ENCODE data around the gene PITPNM3. TPM values are rescaled to one million over a fixed set of nuclear protein-coding genes. Genes with fewer than 3 reads are reported as not detected.

PITPNM3 gene
- total RNA-seq, 5 donors from 2014 or later (not counting 1 experiment from before 2014, with no cell fraction given) = 0.20 to 0.98 (median 0.61) TPM

- peaks cover 21 to 35% of the 10 kb centered on the region in 2 donors for H3K27me3 Mint-ChIP-seq
- ChIA-PET CTCF (no interaction called here), POLR2A (no interaction called here)
- H3K27me3 ChIP-seq (replicated peaks in 1 of 2; ENCODE audit: control insufficient read depth in 2 of 2, extremely low read depth in 1 of 2, insufficient read depth in 2 of 2, low read length in 1 of 2) = peaks cover 5 to 39% of the 10 kb centered on the region in 2 experiments
- ATAC-seq (replicated peaks in 1 of 4) (no peak), DNase-seq (no peak)
- WGBS (ENCODE audit: insufficient coverage) = 82% methylated on average over 5 of the region's 6 CpGs
- no peaks in the 10 kb centered on the region for H3K36me3 ChIP-seq (ENCODE audit: control insufficient read depth in 2 of 2, extremely low read depth in 1 of 2, insufficient read depth in 1 of 2, low read length in 1 of 2)
- H3K4me3 ChIP-seq (ENCODE audit: control insufficient read depth in 1 of 2, extremely low read depth in 1 of 2, low read length in 1 of 2) = no peak overlapping the region
- no peaks in the 10 kb centered on the region for H3K36me3 Mint-ChIP-seq
- H3K9me3 Mint-ChIP-seq = no peaks in the 10 kb centered on the region
- no peak overlapping the region for H3K27ac ChIP-seq (ENCODE audit: low read length)
- H3K4me1 Mint-ChIP-seq = no peaks in the 10 kb centered on the region
- no peaks in the 10 kb centered on the region for H3K9me3 ChIP-seq
- no peak overlapping the region for H3K27ac Mint-ChIP-seq
- H3K4me3 Mint-ChIP-seq = no peak overlapping the region
- H3K4me1 ChIP-seq (ENCODE audit: control insufficient read depth in 1 of 2, extremely low read depth in 1 of 2, insufficient read depth in 2 of 2, low read length in 2 of 2) = no peaks in the 10 kb centered on the region
These were observed 148.1 kb downstream of the PITPNM3 start for GRCh38 chr17:6408276-6408675.

- no peaks in the 10 kb centered on the region for H3K36me3 ChIP-seq (ENCODE audit: control insufficient read depth in 2 of 2, extremely low read depth in 1 of 2, insufficient read depth in 1 of 2, low read length in 1 of 2)
- H3K27ac ChIP-seq (ENCODE audit: low read length) = no peak overlapping the region
- Mint-ChIP-seq H3K9me3 (peaks cover 0 to 8% (median 7%) of the 10 kb centered on the region in 3 donors), H3K27me3 (peaks cover 22 to 31% of the 10 kb centered on the region in 2 donors), H3K4me1 (no peaks in the 10 kb centered on the region), H3K27ac (no peak overlapping the region), H3K4me3 (no peak overlapping the region), H3K36me3 (no peaks in the 10 kb centered on the region)
- DNase-seq = no peak
- peaks cover 5 to 16% of the 10 kb centered on the region in 2 experiments for H3K27me3 ChIP-seq (replicated peaks in 1 of 2; ENCODE audit: control insufficient read depth in 2 of 2, extremely low read depth in 1 of 2, insufficient read depth in 2 of 2, low read length in 1 of 2)
- H3K9me3 ChIP-seq = no peaks in the 10 kb centered on the region
- no peak for ATAC-seq (replicated peaks in 1 of 4)
- ChIA-PET CTCF (no interaction called here), POLR2A (no interaction called here)
- H3K4me1 ChIP-seq (ENCODE audit: control insufficient read depth in 1 of 2, extremely low read depth in 1 of 2, insufficient read depth in 2 of 2, low read length in 2 of 2) = no peaks in the 10 kb centered on the region
- H3K4me3 ChIP-seq (ENCODE audit: control insufficient read depth in 1 of 2, extremely low read depth in 1 of 2, low read length in 1 of 2) = no peak overlapping the region
- 88% methylated on average over 1 of the region's 6 CpGs for WGBS (ENCODE audit: insufficient coverage)
These were observed 154.1 kb downstream of the PITPNM3 start for GRCh38 chr17:6402258-6402657.

Other genes with a start within 250 kb of the PITPNM3 start
- not detected for gene AIPL1, start 121.4 kb downstream of the PITPNM3 start, total RNA-seq
- gene PIMREG, start 112.1 kb downstream of the PITPNM3 start, total RNA-seq = under 1 TPM in 3 of 5 donors, not detected in 2; 0.23 to 0.79 (median 0.43) TPM
- gene KIAA0753, start 84.2 kb upstream of the PITPNM3 start, total RNA-seq = 10 to 100 TPM; 12.4 to 16.9 (median 15.9) TPM
- 10 to 100 TPM; 14.6 to 21.3 (median 17.9) TPM for gene TXNDC17, start 84.5 kb upstream of the PITPNM3 start, total RNA-seq
- 10 to 100 TPM; 18.9 to 26.3 (median 22.1) TPM for gene MED31, start 95.0 kb upstream of the PITPNM3 start, total RNA-seq
- 1 to 10 TPM; 1.1 to 3.5 (median 2.8) TPM for gene C17orf100, start 95.2 kb upstream of the PITPNM3 start, total RNA-seq
- under 1 TPM in 2 of 5 donors, not detected in 3; 0.13 TPM for gene SLC13A5, start 156.8 kb upstream of the PITPNM3 start, total RNA-seq
- gene XAF1, start 199.5 kb upstream of the PITPNM3 start, total RNA-seq = 100 to 1,000 TPM in 1 of 5 donors, 10 to 100 TPM in 4; 38.2 to 114 (median 72.5) TPM
- 1 to 10 TPM in 1 of 5 donors, under 1 TPM in 4; 0.26 to 1.4 (median 0.53) TPM for gene FBXO39, start 219.7 kb upstream of the PITPNM3 start, total RNA-seq

Data from T-cell (primary cell).